Islet of Langerhans (tissue), 1 donor: Measurements from ENCODE around the gene ME2.
"Not testable (repeated sequence)": the region's sequence is repeated elsewhere in the genome, so short reads cannot be mapped to it uniquely, and the experiment has no call there.

Experiments used
- FAIRE-seq: peaks from one replicate; lab custom pipeline; 2011; peaks lifted over from hg19 to GRCh38; lab: Jason Lieb, UNC

The ME2 gene

DNA sequence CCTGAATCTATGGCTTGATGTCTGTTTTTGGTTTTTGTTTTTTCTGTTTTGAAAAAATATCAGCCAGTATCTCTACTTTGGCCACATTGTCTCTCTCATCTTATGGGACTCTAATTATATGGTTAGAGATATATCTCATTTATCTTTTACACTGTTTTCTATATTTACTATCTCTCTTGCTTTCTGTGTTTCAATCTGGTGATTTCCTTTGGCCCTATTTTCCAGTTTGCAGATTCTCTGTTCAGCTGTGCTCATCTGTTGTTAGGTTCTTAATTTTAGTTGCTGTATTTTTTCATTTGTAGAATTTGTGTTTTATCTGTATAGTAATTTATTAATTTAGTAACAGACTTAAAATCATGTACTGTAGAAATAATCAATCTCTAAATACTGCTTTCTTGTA lies 47.6 kb downstream of the ME2 start:
- peak; percentile 53 for FAIRE-seq

DNA sequence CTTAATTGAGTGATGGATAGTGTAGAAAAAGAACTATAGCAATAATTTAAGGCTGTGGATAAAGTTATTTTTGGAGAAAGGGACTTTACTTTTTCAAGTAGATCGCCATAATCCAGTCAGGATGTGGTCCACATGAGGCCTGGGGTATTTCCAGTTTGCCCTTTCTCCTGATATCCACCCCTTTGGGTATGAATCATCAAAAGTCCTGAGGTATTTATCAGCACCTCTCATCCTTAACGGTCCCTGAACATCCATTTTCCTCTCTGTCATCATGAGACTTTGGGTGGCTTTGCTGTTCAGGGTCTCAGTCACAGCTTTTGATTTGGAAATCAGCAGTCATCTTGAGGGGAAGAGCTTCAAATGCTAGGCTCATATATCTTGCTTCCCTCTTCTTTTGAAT lies 49.6 kb downstream of the ME2 start:
- FAIRE-seq = no peak

DNA sequence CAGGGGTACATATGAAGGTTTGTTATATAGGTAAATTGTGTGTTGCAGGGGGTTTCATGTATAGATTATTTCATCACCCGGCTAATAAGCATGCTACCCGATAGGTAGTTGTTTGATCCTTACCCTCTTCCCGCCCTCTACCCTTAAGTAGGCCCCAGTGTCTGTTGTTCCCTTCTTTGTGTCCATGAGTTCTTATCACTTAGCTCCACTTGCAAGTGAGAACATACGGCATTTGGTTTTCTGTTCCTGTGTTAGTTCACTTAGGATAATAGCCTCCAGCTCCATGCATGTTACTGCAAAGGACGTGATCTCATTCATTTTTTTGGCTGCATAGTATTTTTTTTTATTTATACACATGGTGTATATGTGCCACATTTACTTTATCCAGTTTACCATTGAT lies 54.8 kb downstream of the ME2 start:
- FAIRE-seq = no peak

DNA sequence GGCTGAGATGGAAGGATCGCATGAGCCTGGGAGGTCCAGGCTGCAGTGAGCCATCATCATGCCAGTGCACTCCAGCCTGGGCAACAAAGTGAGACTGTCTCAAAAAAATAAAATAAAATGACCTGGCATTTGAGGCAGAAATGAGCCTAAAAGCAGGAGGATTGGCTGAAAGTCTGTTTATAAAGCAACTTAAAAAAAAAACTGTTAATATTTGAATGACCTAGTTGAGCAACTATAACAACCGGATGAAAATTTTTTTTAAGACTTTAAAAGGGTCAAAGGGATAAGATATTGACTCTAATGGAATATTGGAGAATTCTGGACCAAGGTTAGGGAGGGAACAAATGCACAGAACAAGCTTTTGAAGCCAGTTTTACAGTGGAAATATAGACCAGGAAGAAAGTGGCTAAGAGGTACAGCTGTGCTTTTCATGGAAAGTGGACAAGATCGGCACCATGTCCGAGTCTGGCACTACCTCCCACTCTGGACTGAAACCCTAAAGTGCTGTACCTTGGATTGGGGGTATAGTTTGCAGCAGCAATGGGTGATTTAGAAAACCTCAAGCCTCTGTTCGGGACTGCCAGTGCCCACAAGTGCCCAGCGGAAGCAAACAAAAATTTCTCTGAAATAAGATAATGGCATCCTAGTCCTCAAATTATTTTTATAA lies 55.8 kb downstream of the ME2 start:
- FAIRE-seq = no peak

DNA sequence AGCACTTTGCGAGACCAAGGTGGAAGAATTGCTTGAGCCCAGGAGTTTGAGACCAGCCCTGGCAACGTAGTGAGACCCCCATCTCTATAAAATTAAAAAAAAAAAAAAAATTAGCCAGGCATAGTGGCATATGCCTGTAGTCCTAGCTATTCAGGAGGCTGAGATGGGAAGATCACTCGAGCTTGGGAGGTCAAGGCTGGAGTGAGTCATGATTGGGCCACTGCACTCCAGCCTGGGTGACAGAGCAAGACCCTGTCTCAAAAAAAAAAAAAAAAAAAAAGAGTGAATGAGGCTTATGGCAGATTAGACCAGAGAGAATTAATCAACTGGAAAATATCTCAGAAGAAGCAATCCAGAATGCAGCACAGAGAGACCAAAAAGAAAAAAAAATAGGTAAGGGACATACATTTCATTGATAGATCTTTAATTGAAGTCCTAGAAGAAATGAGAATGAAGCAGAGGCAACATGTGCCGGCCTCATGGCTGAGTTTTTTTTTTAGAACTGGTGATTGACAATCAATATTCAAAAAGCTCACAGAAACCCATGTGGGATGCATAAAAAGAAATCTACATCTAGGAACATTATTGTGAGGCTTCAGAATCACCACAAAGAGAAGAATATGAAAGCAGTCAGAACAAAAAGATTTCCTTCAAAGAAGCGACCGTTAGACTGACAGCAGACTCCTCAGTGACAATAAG lies 56.7 kb downstream of the ME2 start:
- FAIRE-seq = no peak

DNA sequence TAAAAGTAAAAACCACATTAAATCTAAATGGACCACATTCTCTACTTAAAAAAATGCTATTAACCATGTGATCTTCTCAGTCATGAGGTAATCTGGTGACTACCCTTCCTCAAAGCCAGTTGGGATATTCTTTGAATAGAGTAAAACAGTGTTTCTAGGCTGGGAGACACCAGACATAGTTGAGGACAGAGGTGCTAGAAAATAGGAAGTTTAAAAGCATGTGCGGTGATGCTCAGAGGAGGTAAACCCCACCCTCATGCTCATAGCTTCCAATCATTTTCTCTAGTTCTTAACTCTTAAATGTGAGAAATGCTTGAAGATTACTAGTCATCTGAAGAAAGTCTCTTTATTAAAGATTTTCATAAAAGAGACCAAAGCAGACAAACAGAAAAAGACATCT lies 58.3 kb downstream of the ME2 start:
- no peak for FAIRE-seq

DNA sequence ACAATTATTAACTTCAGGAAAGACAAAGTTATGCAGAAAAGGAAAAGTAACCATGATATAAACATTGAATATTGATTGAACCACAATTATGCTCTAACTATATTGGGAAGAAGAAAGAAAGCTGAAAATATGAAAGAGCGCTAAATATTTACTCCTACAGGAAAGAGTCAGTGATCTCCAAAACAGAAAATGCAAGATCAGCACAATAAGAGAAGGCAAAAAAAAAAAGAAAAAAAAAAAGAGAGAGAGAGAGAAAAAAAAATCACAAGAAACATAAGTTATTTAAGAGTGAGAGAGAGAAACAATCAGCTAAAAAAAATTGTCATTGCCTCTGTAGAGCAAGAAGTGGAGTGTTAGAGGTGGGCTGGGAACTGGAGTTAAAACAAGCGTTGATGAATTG lies 60.0 kb downstream of the ME2 start:
- no peak for FAIRE-seq

DNA sequence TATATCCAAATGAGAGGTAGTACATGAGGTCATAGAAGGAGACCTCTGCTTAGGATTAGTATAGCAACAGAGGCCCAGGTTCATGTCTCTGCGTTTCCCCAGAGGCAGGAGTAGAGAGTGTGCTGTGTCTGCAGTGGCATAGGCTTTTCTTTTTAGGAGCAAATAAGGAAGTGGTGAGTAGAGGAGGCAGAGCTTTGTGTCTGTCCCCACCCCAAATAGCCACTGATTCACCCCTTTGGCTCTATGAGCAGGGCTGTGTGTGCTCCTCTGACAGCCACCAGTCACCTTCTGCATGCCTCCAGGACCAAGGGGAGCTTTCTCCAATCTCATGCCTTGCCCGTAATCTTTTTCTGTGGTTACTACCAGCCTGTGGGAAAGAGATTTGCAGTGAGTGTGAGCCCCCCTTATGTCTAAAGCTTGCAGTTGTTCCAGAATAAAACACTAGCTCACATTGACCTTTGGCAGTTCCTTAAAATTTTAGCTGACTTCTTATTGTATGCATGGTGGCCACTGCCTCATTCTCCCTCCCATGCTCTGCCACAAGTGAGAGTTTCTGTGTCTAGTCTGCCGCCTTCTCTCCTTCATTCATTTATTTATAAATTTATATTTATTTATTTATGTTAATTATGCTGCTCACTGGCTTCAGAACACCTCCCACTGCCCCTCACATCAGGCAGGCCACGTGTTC lies 65.5 kb downstream of the ME2 start:
- FAIRE-seq = no peak

DNA sequence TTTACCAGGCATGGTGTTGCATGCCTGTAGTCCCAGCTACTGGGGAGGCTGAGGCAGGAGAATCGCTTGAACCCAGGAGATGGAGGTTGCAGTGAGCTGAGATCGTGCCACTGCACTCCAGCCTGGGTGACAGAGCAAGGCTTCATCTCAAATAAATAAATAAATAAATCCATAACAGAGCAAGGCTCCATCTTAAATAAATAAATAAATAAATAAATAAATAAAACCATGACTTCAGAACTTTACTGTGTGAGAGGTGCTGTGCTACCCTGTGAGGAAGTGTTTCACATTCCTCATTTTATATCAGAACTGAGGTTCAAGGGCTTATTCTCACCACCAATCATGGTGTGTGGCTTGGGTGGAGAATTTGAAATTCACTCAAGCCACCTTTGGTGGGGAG lies 67.0 kb downstream of the ME2 start:
- FAIRE-seq = not testable (repeated sequence)

DNA sequence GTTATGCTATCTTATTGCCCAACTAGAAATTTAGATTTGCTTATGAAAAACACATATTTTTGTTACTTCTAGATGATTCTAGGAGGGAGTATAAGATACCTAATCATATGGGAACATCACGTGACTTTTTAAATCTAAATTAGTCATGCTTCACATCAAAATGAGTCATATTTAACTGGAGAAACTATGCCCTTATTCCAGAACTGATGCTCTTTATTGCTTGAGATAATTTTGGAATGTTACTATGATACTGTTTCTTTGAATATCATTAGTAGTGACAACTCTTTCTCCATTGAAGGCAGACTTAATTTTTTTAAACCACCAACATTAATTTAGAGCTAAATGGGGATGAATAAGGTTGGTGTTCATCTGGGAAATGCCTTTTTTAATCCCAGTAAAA lies 69.0 kb downstream of the ME2 start:
- FAIRE-seq = no peak

DNA sequence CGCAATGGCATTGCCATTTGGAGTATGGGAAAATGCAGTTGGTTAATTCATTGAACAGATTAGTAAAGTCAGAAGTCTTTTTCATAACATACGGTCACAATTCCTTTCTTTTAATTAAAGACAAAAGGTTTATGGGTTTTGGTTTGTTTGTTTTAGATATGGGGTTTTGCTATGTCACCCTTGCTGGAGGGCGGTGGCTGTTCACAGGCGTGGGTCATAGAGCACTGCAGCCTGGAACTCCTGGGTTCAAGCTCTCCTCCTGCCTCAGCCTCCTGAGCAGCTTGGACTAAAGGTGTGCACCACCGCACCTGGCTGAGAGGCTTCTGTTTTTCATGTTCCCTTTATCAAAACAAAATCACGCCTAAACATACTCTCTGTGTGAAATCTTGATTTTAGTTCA lies 70.3 kb downstream of the ME2 start:
- FAIRE-seq = no peak

DNA sequence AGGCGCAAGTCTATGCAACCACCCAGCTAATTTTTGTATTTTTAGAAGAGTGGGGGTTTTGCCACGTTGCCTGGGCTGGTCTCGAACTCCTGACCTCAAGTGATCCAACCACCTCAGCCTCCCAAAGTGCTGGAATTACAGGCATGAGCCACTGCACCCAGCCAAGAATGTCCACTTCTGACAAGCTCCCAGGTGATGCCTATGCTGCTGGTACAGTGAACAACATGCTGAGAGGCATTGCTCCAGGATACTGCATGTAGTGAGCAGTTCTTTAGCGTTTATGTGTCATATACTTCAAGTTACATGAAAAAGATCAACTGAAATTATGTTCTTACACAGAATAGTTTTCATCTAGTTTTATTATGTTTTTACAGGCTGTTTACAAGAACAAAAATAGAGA lies 71.7 kb downstream of the ME2 start:
- no peak for FAIRE-seq

DNA sequence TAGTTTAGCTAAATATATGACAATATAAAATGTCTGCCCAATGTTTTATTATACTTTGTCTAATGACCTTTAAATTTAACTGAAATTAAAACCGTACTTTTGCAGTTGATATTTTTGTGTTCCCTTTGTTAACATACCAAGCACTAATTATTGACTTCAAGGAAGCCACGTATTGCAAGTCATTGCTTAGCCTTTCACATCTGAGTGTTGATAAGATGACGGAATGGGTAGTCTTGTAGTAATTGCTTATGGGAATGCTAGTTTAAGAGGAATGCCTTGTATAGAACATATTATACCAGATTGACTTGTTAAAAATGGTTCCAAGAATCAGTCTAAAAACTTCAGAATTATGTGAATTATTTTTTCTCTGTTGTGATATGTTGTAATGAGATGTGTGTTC lies 74.9 kb downstream of the ME2 start:
- FAIRE-seq = no peak

DNA sequence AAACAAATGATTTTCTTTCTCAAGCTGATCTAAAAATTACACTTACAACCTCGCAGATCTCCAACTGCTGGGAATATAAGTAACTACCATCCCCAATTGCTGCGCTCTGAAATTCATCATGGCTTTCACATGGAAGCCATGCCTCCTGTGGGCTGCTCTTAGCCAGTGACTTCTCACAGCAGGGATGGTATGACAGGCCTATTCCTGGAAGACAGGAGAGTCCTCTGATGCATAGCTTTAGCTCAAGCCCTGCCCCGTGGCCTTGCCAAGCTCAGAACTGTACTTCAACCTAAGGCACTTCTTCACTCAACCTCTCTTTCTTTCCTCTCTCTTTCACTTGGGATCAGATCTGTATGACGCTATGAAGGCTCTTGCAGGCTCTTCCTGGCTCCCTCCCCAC lies 76.3 kb downstream of the ME2 start:
- FAIRE-seq = no peak

DNA sequence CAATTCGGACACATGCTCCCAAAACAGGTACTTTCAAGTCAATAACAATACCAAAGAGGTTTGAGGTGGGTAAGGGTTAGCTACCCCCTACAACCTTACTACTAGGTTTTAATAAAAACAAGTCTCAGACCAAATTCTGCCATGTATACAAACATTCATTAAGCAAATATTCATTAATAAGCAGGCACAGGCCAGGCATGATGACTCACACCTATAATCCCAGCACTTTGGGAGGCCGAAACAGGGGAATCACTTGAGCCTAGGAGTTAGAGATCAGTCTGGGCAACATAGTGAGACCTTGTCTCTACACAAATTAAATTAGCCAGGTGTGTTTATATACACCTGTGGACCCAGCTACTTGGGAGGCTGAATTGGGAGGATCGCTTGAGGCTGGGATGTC lies 77.2 kb downstream of the ME2 start:
- no peak for FAIRE-seq

DNA sequence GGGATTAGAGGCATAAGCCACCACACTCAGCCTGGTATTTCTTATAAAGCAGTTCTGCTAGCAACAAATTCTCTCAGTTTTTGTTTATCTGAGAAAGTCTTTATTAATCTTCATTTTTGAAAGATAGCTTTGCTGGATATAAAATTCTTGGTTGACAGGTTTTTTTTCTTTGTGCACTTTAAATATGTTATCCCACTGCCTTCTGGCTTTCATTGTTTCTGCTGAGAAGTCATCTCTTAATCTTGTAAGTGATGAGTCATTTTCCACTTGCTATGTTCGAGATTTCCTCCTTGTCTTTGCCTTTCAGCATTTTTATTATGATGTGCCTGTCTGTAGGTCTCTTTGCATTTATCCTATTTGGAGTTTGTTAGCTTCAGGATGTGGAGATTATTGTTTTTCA lies 83.1 kb downstream of the ME2 start:
- FAIRE-seq = no peak

DNA sequence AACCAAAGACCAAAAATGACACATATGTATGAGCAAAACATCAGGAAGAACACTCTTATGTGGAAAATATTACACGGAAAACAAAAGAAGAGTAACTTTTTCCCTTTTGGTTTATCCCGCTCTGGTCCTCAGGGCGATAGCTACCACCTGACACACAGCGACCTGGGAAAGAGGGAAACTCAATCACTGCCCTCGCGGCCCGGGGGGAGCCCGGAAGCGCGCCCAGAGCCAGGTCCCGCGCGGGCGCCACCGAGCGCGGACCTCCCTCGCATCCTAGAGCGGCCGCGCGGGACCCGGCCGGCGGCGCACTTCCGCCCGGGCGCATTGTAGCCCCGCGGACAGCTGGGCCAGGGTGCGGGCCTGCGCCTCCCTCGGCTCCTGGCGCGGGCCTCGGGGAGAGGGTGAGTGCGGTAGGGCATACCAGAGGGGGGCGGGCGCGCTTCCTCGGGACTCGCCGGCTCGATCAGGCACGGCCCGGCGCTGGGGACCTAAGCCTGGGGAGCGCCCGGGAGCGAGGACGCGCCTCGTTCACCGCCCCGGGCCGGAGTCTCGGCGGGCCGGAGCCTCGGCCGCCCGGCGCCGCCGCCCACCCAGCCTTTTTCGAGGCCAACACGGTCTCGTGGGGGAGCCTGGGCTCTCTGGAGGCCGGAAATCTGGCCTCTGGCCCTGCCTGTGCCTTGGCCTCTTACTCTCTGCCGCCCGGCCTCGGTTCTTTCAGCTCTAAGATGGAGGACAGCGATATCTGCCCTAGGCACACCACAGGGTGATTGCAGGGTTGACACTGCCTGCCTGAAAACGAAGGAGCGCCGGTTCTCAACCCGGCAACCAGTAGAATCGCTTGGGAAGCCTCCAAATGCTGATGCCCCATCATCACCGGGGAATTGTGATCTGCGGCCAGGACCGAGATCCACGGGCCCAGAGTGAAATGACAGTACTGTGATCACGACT lies 89.1 kb downstream of the ME2 start, which contains the start of gene ELAC1:
ELAC1 (plus strand) TSS at position 327 of the 948 bp plus-strand sequence. CDS start 6,365 bp downstream, outside the sequence.
- FAIRE-seq = no peak

DNA sequence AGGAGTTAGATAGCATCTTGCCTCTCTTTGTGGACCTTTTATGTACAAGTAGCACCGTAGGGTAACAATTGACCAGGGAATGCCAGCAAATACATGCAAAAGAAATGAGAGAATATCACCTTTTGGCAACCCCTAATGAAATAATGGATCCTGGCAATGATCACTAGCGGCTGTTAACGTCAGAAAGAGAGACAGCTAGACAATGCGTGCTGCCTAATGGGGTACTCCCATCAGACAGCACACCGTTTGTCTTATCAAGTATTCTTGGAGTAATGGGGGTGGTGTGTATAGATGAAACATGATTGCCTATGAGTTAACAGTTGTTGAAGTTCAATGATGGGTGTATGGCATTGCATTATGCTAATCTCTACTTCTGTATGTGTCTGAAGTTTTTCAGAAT lies 90.5 kb downstream of the ME2 start:
- FAIRE-seq = no peak

DNA sequence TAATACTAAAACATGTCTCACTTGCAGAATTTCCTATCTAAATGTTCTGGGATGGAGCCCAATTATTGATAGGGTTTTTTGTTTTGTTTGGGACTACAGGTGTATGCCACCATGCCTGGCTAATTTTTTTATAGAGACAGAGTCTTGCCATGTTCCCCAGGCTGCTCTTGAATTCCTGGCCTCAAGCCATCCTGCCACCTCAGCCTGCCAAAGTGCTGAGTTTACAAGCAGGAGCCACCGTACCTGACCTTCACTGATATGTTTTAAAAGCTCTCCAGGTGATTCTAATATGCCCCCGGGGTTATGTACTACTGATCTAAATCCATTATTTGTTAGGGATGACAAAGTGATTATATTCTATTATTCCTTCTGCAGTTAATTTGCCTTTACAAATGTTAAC lies 91.1 kb downstream of the ME2 start:
- peak; percentile 79 for FAIRE-seq

DNA sequence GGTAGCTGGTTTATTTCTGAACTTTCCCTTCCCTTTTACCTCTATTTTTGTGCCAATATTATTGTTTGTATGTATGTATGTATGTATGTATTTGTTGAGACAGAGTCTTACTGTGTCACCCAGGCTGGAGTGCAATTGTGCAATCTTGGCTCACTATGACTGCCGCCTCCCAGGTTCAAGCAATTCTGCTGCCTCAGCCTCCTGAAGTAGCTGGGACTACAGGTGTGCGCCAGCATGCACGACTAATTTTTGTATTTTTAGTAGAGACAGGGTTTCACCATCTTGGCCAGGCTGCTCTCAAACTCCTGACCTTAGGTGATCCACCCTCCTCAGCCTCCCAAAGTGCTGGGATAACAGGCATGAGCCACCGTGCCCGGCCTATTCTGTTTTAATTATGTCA lies 93.5 kb downstream of the ME2 start:
- FAIRE-seq = not testable (repeated sequence)

DNA sequence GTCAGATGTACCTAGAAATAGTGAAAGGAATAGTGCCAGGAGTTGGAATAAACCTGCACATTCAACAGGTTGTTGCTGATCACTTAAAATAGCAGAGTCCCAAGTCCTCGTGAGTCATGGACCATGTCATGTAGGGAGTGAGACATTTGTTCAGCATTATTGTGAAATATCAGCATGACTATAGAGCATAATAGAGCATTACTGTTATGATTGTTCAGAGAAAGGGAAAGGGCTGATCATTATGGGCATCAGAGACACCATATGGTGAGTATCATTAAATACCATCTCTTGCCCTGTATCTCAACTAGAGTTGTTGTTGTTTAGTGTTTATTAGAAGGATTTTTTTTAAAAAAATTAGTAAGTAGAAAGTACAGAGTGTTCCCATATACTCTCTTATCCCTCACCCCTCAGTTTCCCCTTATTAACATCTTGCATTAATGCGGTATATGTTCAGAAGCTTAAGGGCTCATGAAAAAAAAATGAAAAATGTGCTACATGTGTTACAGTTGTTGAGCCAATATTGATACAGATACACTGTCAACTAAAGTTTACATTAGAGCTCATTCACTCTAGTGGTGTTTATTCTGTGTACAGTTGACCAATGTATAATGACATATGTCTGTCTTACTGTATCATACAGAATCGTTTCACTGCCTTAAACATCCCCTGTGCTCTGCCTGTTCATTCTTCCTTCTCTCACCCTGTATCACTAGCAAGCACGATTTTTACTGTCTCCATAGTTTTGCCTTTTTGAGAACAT lies 94.6 kb downstream of the ME2 start:
- FAIRE-seq = no peak
